CD4-positive, alpha-beta memory T cell (primary cell): ENCODE data around the gene FAM89A. TPM values are rescaled to one million over a fixed set of nuclear protein-coding genes. Genes with fewer than 3 reads are reported as not detected.

ENCODE experiments used
- CTCF ChIA-PET: fragments of 350-600 bp; sonication (Branson Sonifier 250); formaldehyde crosslinking; loops from one replicate; lab custom pipeline; 2021; ENCODE audit warnings: inconsistent platforms; ENCODE audit not compliant: partially characterized antibody; lab: Charles Lee
- POLR2A ChIA-PET: fragments of 350-600 bp; sonication (Branson Sonifier 250); formaldehyde crosslinking; loops from one replicate; lab custom pipeline; 2021; ENCODE audit not compliant: partially characterized antibody; lab: Charles Lee
- DNase-seq, 5 donors: peaks; one replicate each; pipeline versions ENCODE4 v3.0.0 to v3.0.0-alpha.2; 2020 to 2022; ENCODE audit warnings: mixed read lengths in 1 of 5
- H3K27ac ChIP-seq: one replicate; pipeline ENCODE4 v1.7.0; 2013; ENCODE audit warnings: low read depth, low read length
- H3K27me3 ChIP-seq: 2 replicates; pipeline ENCODE4 v1.7.0; 2013; ENCODE audit warnings: mild to moderate bottlenecking, low read length, moderate library complexity; ENCODE audit not compliant: insufficient read depth
- H3K36me3 ChIP-seq: 2 replicates; pipeline ENCODE4 v1.7.0; 2013; ENCODE audit warnings: mild to moderate bottlenecking, low read length, moderate library complexity; ENCODE audit not compliant: insufficient read depth
- H3K4me1 ChIP-seq: 2 replicates; pipeline ENCODE4 v1.7.0; 2013; ENCODE audit warnings: mild to moderate bottlenecking, low read length, moderate library complexity; ENCODE audit not compliant: insufficient read depth
- H3K4me3 ChIP-seq, 2 donors: one replicate each; pipeline ENCODE4 v1.7.0; 2013; ENCODE audit warnings: low read length in 2 of 2, mild to moderate bottlenecking in 1 of 2
- H3K9me3 ChIP-seq, 2 donors: one replicate each; pipeline ENCODE4 v1.7.0; 2013; ENCODE audit warnings: low read length in 2 of 2, control low read depth in 1 of 2; ENCODE audit not compliant: control insufficient read depth in 1 of 2
- H3K27ac Mint-ChIP-seq, 7 donors: one replicate each; pipeline ENCODE4 v1.8.0; 2020 to 2021; ENCODE audit warnings: mixed read lengths in 7 of 7, mild to moderate bottlenecking in 6 of 7, inconsistent platforms in 3 of 7, moderate library complexity in 3 of 7
- H3K27me3 Mint-ChIP-seq, 2 donors: one replicate each; pipeline ENCODE4 v1.8.0; 2020 to 2021; ENCODE audit warnings: mixed read lengths in 2 of 2
- H3K36me3 Mint-ChIP-seq, 2 donors: one replicate each; pipeline ENCODE4 v1.8.0; 2020 to 2021; ENCODE audit warnings: mixed read lengths in 2 of 2, inconsistent platforms in 1 of 2, mild to moderate bottlenecking in 1 of 2
- H3K4me1 Mint-ChIP-seq, 4 donors: one replicate each; pipeline ENCODE4 v1.8.0; 2020 to 2021; ENCODE audit warnings: mixed read lengths in 4 of 4, mild to moderate bottlenecking in 1 of 4
- H3K4me3 Mint-ChIP-seq, 8 donors: one replicate each; pipeline ENCODE4 v1.8.0; 2020 to 2021; ENCODE audit warnings: mixed read lengths in 8 of 8, mild to moderate bottlenecking in 7 of 8, moderate library complexity in 6 of 8, inconsistent platforms in 3 of 8
- H3K9me3 Mint-ChIP-seq, 8 donors: one replicate each; pipeline ENCODE4 v1.8.0; 2020 to 2021; ENCODE audit warnings: mixed read lengths in 8 of 8, mild to moderate bottlenecking in 5 of 8, inconsistent platforms in 3 of 8, moderate library complexity in 1 of 8
- intact Hi-C: fragments of 100-400 bp; cut with micrococcal nuclease; formaldehyde crosslinking; loops from one replicate; pipeline ENCODE4 v1.15.1; 2023
- polyA plus RNA-seq, 2 donors: library from polyadenylated mRNA; unstranded; fragments of 300-500 nt; fragmentation: Illumina TruSeq; gene quantifications; one replicate each; pipeline ENCODE4 v1.2.3, GENCODE V29; 2021
- total RNA-seq, 2 experiments: library from RNA; stranded (reverse); gene quantifications; one replicate each; pipeline ENCODE4 v1.2.3, GENCODE V29; 2021

FAM89A gene
- total RNA-seq (1 to 10 TPM; 6.5 to 8.7 TPM), polyA plus RNA-seq (1 to 10 TPM; 7.7 to 8.5 TPM)

- CTCF ChIA-PET = interaction anchor here (2.1 kb wide), 1 partner anchor 61 kb away, joined by 8 read pairs; the partner anchor contains the start of genes ARV1 and TTC13
Measured at GRCh38 chr1:231040019-231040799, at the start of gene FAM89A. FAM89A (minus strand) TSS chr1:231040254; CDS start chr1:231040211, 43 bp downstream.

GRCh38 chr1:231084353-231084752 lies 44.3 kb upstream of the FAM89A start:
- H3K27ac ChIP-seq = no peak overlapping the region
- peaks cover 5 to 14% of the 10 kb centered on the region in 2 donors for H3K27me3 Mint-ChIP-seq
- H3K4me1 Mint-ChIP-seq = no peaks in the 10 kb centered on the region
- H3K9me3 Mint-ChIP-seq = no peaks in the 10 kb centered on the region
- H3K4me1 ChIP-seq = no peaks in the 10 kb centered on the region
- CTCF ChIA-PET = interaction anchor here (0.9 to 1.3 kb wide), 2 partner anchors 21 to 167 kb away, joined by 3 read pairs; no protein-coding TSS in a partner anchor
- DNase-seq = no peak
- no peak overlapping the region for H3K4me3 Mint-ChIP-seq
- no peak overlapping the region for H3K4me3 ChIP-seq
- no peaks in the 10 kb centered on the region for H3K9me3 ChIP-seq
- peaks cover 4% of the 10 kb centered on the region for H3K27me3 ChIP-seq
- no peaks in the 10 kb centered on the region for H3K36me3 Mint-ChIP-seq
- intact Hi-C loops = no loop called here
- H3K36me3 ChIP-seq = no peaks in the 10 kb centered on the region
- H3K27ac Mint-ChIP-seq = no peak overlapping the region
- POLR2A ChIA-PET = interaction anchor here (0.8 kb wide), 1 partner anchor 43 kb away, joined by 4 read pairs; no protein-coding TSS in a partner anchor

More at GRCh38 chr1:231040019-231040799, at the start of gene FAM89A:
- Histone ChIP-seq H3K36me3 (no peaks in the 10 kb centered on the region), H3K27ac (peak within 1 kb of the TSS; percentile 46), H3K4me3 (peak within 1 kb of the TSS; percentile 45 to 64), H3K27me3 (no peaks in the 10 kb centered on the region), H3K4me1 (peaks cover 13% of the 10 kb centered on the region), H3K9me3 (no peaks in the 10 kb centered on the region)
- Mint-ChIP-seq H3K27ac (peak within 1 kb of the TSS; percentile 15 to 93 (median 72)), H3K9me3 (peaks cover 0 to 13% (median 0%) of the 10 kb centered on the region in 8 donors), H3K36me3 (peaks cover 0 to 3% of the 10 kb centered on the region in 2 donors), H3K4me3 (peak within 1 kb of the TSS; percentile 79 to 87 (median 84)), H3K27me3 (no peaks in the 10 kb centered on the region), H3K4me1 (peaks cover 18 to 41% (median 29%) of the 10 kb centered on the region in 4 donors)
- POLR2A ChIA-PET = interaction anchor here (0.8 to 1.9 kb wide), 6 partner anchors 8 to 398 kb away, joined by 3 to 7 read pairs (median 4); partner anchors contain the start of genes ARV1, COG2 and TTC13
- intact Hi-C loops = loop anchor here (1.0 to 5.0 kb wide), 3 partner anchors 62 to 398 kb away; partner anchors contain the start of genes COG2, EXOC8, SPRTN and TTC13
- peak; percentile 61 to 75 (median 69) for DNase-seq

DNA sequence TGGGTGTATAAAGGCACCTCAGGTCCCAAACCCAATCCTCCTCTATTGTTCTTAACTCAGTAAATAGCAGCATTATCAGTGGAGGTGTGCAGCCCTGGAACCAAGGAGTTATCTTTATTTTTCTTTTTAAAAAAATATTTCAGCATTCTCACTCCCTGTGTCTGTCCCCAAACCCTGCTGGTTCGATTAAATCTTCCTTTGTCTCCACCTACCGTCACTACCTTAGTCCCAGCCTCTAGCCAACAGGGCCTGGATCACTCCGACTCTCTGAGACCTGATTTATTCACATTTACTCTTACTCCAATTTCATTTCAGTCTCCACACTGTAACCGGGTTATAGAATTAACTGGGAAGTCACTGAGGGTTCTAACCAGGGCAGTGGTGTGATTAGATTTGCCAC lies 39.1 kb upstream of the FAM89A start:
- Histone ChIP-seq H3K27me3 (no peaks in the 10 kb centered on the region), H3K36me3 (no peaks in the 10 kb centered on the region), H3K4me3 (no peak overlapping the region), H3K9me3 (no peaks in the 10 kb centered on the region), H3K4me1 (no peaks in the 10 kb centered on the region), H3K27ac (no peak overlapping the region)
- peaks cover 2 to 3% of the 10 kb centered on the region in 2 donors for H3K27me3 Mint-ChIP-seq
- no peak overlapping the region for H3K4me3 Mint-ChIP-seq
- peaks cover 0 to 3% (median 0%) of the 10 kb centered on the region in 8 donors for H3K9me3 Mint-ChIP-seq
- H3K27ac Mint-ChIP-seq = no peak overlapping the region
- no peaks in the 10 kb centered on the region for H3K4me1 Mint-ChIP-seq
- POLR2A ChIA-PET = no interaction called here
- no peak for DNase-seq
- H3K36me3 Mint-ChIP-seq = no peaks in the 10 kb centered on the region
- CTCF ChIA-PET = no interaction called here
- intact Hi-C loops = no loop called here

- no peak overlapping the region for H3K27ac Mint-ChIP-seq
- H3K27me3 Mint-ChIP-seq = peaks cover 0 to 3% of the 10 kb centered on the region in 2 donors
- no peaks in the 10 kb centered on the region for H3K4me1 Mint-ChIP-seq
- H3K4me3 Mint-ChIP-seq = no peak overlapping the region
- Histone ChIP-seq H3K4me3 (no peak overlapping the region), H3K4me1 (no peaks in the 10 kb centered on the region), H3K27ac (no peak overlapping the region), H3K27me3 (no peaks in the 10 kb centered on the region), H3K9me3 (no peaks in the 10 kb centered on the region), H3K36me3 (no peaks in the 10 kb centered on the region)
- H3K9me3 Mint-ChIP-seq = peaks cover 0 to 3% (median 0%) of the 10 kb centered on the region in 8 donors
- no peak for DNase-seq
- ChIA-PET POLR2A (no interaction called here), CTCF (no interaction called here)
- intact Hi-C loops = no loop called here
- H3K36me3 Mint-ChIP-seq = no peaks in the 10 kb centered on the region
Measured at GRCh38 chr1:231078250-231078649, 38.2 kb upstream of the FAM89A start.

- no peak overlapping the region for H3K4me3 Mint-ChIP-seq
- Histone ChIP-seq H3K9me3 (no peaks in the 10 kb centered on the region), H3K4me3 (no peak overlapping the region), H3K27ac (no peak overlapping the region), H3K36me3 (no peaks in the 10 kb centered on the region), H3K4me1 (no peaks in the 10 kb centered on the region), H3K27me3 (no peaks in the 10 kb centered on the region)
- H3K27me3 Mint-ChIP-seq = peaks cover 0 to 3% of the 10 kb centered on the region in 2 donors
- no peaks in the 10 kb centered on the region for H3K36me3 Mint-ChIP-seq
- ChIA-PET CTCF (no interaction called here), POLR2A (no interaction called here)
- no peak overlapping the region for H3K27ac Mint-ChIP-seq
- no peak for DNase-seq
- H3K4me1 Mint-ChIP-seq = no peaks in the 10 kb centered on the region
- H3K9me3 Mint-ChIP-seq = peaks cover 0 to 3% (median 0%) of the 10 kb centered on the region in 8 donors
- intact Hi-C loops = no loop called here
Measured at GRCh38 chr1:231076802-231077201, 36.7 kb upstream of the FAM89A start.

DNA sequence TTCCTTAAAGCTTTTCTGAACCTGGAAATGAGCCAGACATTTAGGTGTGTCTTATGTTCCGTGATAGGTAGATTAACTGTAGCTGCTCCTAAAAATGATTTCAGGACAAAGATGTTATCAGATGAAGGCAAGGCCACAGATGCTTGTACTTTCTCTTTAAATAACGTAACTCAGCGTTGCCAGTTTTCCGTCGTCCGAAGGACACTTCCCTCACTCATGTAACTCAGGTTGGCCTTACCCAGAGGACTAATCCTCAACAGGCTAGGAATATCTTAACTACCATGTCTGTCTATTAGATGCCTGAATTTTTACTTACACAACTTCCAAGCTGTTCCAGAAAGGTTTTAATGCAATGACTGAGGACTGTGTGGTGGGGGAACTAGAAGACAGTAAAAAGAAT lies 35.4 kb upstream of the FAM89A start:
- Histone ChIP-seq H3K27me3 (no peaks in the 10 kb centered on the region), H3K9me3 (no peaks in the 10 kb centered on the region), H3K27ac (no peak overlapping the region), H3K4me1 (no peaks in the 10 kb centered on the region), H3K36me3 (no peaks in the 10 kb centered on the region), H3K4me3 (no peak overlapping the region)
- Mint-ChIP-seq H3K27ac (no peak overlapping the region), H3K27me3 (peaks cover 0 to 2% of the 10 kb centered on the region in 2 donors), H3K4me1 (no peaks in the 10 kb centered on the region), H3K4me3 (no peak overlapping the region), H3K36me3 (no peaks in the 10 kb centered on the region), H3K9me3 (peaks cover 0 to 3% (median 0%) of the 10 kb centered on the region in 8 donors)
- no peak for DNase-seq
- intact Hi-C loops = no loop called here
- ChIA-PET CTCF (no interaction called here), POLR2A (no interaction called here)

- no peaks in the 10 kb centered on the region for H3K4me1 Mint-ChIP-seq
- Histone ChIP-seq H3K4me1 (no peaks in the 10 kb centered on the region), H3K27me3 (no peaks in the 10 kb centered on the region), H3K4me3 (no peak overlapping the region), H3K27ac (no peak overlapping the region), H3K36me3 (no peaks in the 10 kb centered on the region), H3K9me3 (no peaks in the 10 kb centered on the region)
- peaks cover 0 to 3% (median 0%) of the 10 kb centered on the region in 8 donors for H3K9me3 Mint-ChIP-seq
- no peak overlapping the region for H3K27ac Mint-ChIP-seq
- H3K4me3 Mint-ChIP-seq = no peak overlapping the region
- ChIA-PET POLR2A (no interaction called here), CTCF (no interaction called here)
- DNase-seq = no peak
- H3K36me3 Mint-ChIP-seq = no peaks in the 10 kb centered on the region
- intact Hi-C loops = no loop called here
- H3K27me3 Mint-ChIP-seq = peaks cover 0 to 3% of the 10 kb centered on the region in 2 donors
Measured at GRCh38 chr1:231075020-231075419, 35.0 kb upstream of the FAM89A start.
